HG03280 (cell line): ENCODE results near the gene JUNB.

ENCODE experiments used
- ATAC-seq: cut with Tn5 transposase; IDR thresholded peaks from one replicate; pipeline ENCODE4 v1.9.1; 2021; ENCODE audit warnings: mild to moderate bottlenecking, moderate library complexity; ENCODE audit not compliant: unreplicated experiment

The JUNB gene

DNA sequence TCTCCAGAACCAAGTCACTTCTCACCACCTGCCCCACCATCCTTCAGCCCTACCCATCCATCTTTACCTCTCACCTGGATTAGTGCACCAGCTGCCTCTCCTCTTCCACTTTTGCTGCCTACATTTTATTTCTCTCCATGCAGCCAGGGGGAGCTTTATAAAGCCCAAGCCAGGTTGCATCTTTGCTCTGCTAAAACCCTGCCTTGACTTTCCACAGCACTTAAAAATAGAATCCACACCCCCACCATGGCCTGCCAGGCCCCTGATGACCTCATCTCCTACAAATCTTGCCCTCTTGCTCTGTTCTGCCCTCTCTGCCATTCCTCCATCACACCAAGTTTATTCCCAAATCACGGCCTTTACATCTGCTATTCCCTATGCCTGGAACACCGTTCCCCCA lies 17.7 kb upstream of the JUNB start:
- ATAC-seq: no peak

DNA sequence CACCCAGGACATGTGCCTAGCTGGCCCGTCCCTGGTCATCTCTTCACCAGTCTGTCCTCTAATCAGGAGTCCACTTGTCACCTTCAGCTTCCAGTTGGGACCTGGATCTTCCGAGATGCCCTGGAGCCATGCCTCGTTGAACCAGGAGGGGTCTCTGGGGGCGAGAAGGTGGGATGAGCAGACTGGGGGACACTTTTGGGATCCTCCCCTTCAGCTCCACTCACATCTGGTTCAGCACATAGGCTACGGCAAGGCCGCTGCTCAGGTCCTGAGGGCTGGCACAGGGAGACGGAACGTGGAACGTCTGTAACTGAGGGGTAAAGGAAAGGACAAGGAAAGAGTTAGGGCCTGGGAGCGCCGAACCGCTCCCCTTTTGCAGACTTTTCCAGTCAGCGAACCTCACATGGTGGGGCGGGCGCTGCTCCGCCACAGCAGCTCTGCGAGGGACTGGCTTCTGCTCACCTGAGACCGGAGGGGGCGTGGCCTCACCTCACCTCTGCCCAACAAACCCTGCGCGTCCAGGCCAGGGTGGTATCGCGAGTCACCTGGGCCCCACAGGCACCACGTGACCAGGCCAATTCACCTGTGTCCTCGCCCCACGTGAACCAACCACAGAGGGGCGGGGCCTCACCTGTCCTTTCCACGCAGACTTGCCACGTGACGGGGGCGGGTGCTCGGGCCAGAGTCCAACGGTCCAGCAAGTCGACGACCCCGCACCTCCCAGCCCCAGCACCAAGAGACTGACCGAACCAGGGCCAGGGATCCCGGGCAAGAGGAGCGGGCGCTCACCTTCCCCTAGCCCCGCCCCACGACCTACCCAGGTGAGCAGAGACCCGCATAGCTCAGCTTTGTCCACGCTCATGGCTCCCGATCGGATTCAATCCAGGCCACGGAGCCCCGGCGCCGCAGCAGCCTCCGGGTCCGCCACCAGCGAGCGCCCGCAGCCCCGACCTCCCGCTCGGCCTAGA lies 16.4 kb upstream of the JUNB start, which contains the start of gene HOOK2:
Gene HOOK2, minus strand, starts transcription at position 965 of the 968 bp plus-strand sequence. Its CDS starts 103 bp downstream, at position 862.
- ATAC-seq: no peak

GRCh38 chr19:12777217-12778016 lies 13.9 kb upstream of the JUNB start:
- ATAC-seq: no peak

- ATAC-seq: no peak
These were observed 13.0 kb upstream of the JUNB start for GRCh38 chr19:12778017-12778904.

DNA sequence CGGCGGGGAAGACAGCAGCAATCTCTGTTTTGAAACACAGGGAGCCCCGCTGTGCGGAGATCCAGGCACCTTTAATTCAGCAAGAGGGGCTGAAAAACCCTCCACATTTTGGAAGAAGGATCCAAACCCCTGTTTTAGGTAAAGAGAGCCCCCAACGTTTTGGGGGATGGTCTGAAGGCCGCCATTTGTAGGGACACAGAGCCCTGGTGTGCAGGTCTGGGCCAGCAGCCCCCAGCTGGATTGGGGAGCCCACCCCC lies 12.5 kb upstream of the JUNB start:
- no peak for ATAC-seq

- no peak for ATAC-seq
These were observed 11.9 kb upstream of the JUNB start for GRCh38 chr19:12779162-12779993.

DNA sequence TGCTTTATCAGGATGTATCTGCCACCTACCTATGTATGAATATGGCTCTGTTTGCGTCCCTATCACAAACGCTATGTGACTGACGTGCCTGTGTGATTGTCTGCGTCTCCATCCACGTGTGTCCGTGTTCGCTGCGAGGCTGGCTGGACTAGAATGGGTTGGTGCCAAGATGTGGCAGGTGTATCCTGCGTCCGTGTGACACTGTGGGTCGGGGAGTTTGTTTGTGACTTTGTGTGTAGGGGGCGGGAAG lies 9.2 kb upstream of the JUNB start:
- ATAC-seq: no peak

GRCh38 chr19:12782424-12783290 lies 8.6 kb upstream of the JUNB start:
- peak; percentile 46 for ATAC-seq

DNA sequence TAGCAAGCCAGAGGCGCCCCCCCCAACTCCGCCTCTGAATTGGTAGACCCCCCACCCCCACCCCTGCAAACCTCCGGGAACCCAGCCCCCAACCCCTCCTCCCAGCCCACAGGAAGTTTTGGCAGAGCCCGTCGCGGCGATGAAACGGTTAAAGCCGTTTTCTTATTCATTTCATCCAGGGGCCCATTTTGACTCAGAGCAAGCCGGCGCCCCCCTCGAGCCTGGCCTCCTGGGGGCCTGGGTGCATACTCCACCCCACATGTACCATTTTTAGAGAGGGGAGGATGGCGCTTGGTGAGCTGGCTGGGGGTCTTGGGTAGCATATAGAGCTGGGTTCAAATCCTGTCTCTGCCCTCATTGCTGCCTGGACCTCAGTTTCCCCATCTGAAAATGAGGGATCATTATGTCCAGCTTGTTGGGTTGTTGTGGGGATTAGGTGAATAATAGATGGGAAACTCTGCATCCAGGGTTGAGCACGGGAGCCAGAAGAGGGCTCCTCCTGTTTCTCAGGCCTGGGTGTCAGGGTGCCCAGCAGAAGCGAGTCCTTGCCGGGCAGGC lies 7.9 kb upstream of the JUNB start:
- no peak for ATAC-seq

DNA sequence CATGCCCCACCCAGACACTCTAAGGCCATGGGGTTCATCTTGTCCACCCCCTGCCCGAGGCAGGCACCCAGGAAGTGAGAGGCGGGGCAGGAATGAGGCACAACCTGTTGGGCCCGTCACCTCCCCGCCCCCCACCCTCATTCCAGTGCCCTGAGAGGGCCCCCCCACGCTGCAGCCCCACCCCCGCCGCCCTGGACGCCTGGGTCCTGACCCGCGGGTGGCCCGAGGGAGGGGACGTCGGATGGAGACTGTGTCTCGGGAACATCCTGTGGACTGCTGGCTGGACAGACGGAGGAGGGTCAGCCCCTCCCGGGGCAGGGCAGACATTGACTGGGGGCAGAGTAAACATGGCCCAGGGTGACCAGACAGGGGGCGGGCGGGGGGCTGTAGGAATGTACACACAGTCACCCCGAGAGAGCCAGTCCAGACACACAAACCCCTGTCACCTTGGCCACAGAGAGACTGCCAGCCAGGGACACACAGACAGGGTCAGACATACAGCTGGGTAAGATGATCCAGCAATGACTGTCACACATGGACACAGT lies 7.4 kb upstream of the JUNB start:
- no peak for ATAC-seq

GRCh38 chr19:12784394-12784870 lies 6.9 kb upstream of the JUNB start:
- ATAC-seq: no peak

DNA sequence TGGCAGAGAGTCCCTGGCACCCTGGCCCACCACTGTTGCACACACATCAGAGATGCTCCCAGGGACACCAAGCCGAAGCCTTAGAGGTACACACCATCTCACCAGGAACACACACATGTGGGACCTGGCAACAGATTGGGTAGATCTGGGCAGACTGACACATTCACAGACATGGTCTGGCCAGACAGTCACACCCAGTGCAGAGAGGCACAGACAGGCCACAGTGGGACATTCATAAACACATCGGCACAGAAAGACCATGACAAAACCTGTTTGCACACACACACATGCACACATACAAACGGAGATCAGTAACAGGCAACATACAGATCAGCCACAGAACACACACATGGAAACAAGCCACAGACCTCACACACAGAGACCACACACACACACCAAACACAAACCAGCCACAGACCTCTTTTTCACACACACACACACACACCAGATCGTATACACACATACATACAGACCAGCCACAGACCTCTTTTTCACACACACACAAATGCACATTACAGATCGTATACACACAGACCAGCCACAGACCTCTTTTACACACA lies 6.3 kb upstream of the JUNB start:
- ATAC-seq: no peak

DNA sequence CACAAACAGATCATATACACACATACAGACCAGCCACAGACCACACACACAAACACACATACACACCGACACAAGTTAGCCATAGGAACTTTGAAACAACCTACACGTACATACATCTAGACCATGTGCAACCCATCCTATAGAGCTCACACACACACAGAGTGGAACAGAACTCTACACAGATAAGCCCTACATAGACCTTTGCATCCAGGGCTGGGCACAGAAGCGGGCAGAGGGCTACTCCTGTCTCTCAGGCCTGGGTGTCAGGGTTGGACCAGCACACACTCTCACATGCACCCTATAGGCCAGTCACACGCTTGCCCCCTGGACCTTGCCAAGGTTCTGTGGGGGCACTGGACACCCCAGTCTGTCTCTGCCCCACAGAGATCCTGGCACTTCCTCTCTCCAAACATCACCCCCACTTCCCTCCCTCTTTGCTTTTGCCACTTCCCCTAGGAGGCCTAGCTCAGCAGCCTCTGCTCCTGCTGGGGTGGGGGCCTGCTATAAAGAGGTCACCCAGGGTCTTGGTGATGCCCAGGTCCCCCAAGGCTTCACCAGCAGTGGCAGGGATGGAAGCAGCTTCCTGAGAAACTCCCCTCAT lies 5.8 kb upstream of the JUNB start:
- no peak for ATAC-seq

DNA sequence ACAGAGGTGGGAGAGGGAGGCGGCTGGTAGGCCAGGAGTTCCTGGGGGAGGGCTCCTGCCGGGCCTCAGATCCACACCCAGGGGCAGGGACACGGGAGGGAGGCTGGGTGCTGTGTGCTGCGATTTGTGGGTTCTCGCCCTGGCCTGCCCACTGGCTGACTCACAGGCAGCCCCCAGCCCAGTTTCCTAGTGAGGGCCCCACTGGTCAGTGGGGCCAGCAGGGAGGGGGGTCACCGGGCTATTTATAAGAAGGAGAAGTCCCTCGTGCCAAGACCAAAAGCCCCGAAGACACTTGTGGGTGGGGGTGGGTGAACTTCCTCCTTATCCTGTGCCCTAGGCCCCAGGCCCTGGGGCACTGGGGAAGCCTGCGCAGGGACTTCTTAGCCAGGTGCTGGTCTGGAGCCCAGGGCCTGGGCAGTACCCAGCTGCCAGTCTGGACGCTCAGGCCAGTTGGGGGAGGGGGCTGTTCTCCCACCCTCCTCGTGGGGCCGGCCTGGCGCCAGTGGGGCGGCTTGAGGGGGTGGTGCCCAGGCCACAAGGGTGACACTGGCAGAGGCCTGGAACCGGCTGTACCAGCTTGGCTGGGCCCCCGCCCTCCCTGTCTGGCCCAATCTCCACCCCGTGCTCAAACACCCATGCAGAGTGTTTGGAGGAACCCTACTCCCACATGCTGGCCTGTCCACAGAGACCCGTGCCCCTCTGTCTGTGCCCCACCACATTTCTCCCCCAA lies 5.0 kb upstream of the JUNB start:
- no peak for ATAC-seq

GRCh38 chr19:12786952-12787351 lies 4.3 kb upstream of the JUNB start:
- ATAC-seq: no peak

GRCh38 chr19:12787458-12787857 lies 3.8 kb upstream of the JUNB start:
- ATAC-seq: no peak

DNA sequence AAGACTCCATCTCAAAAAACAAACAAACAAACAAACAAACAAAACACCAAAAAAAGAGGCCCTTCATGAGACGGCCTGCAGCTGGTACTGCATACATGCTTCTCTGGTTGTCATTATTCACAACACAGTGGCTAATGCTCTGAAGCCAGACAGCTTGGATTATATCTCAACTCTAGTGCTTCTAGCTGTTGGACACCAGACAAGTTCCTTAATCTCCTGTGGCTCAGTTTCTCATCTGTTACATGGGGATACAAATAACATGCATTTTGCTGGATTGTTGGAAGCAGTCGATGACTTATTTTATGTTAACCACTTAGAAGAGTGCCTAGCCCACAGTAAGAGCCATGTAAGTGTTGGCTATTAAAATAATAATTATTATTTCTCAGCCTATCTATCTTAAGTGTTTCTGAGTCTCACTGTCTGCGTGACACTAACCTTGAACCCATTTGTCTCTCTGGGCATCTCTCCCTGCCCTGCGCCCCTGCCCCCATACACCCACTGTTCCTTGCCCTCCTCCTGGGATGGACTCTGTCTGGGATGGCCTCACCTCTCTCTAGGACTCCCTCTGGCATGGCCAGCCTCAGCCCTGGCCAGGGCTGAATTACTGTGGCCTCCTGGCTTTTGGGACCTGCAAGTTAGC lies 3.1 kb upstream of the JUNB start:
- ATAC-seq: no peak
